Stimulated activated CD8-positive, alpha-beta memory T cell treated with anti-CD3 and anti-CD28 coated beads, Interleukin-15, amount 100 ng/mL, for 1 hour (primary cell): ENCODE measurements around the gene INPP5A.

Experiments
- DNase-seq: peaks from one replicate; pipeline ENCODE4 v3.0.0-alpha.2; 2020; ENCODE audit warnings: low read depth

INPP5A gene

GRCh38 chr10:132630666-132631337, 93.2 kb downstream of the INPP5A start:
- no peak for DNase-seq

GRCh38 chr10:132631338-132631735, 93.8 kb downstream of the INPP5A start:
- DNase-seq, result no peak

- DNase-seq, result no peak
Observed at GRCh38 chr10:132632091-132632561, 94.5 kb downstream of the INPP5A start.

- DNase-seq, result no peak
Observed at GRCh38 chr10:132632851-132633684, 95.5 kb downstream of the INPP5A start.

- DNase-seq, result no peak
Observed at GRCh38 chr10:132634241-132634946, 96.8 kb downstream of the INPP5A start.

- no peak for DNase-seq
Observed at GRCh38 chr10:132634947-132635271, 97.3 kb downstream of the INPP5A start.

- no peak for DNase-seq
Observed at GRCh38 chr10:132636358-132636757, 98.8 kb downstream of the INPP5A start.

- no peak for DNase-seq
Observed at GRCh38 chr10:132637477-132638129, 100.0 kb downstream of the INPP5A start.

GRCh38 chr10:132638130-132638515, 100.5 kb downstream of the INPP5A start:
- DNase-seq, result no peak

GRCh38 chr10:132639470-132639869, 101.9 kb downstream of the INPP5A start:
- no peak for DNase-seq

- DNase-seq, result no peak
Observed at GRCh38 chr10:132640326-132641125, 102.9 kb downstream of the INPP5A start.

- no peak for DNase-seq
Observed at GRCh38 chr10:132641401-132641800, 103.8 kb downstream of the INPP5A start.

- no peak for DNase-seq
Observed at GRCh38 chr10:132641966-132642731, 104.6 kb downstream of the INPP5A start.

GRCh38 chr10:132642732-132643008, 105.1 kb downstream of the INPP5A start:
- DNase-seq, result no peak

GRCh38 chr10:132643709-132644526, 106.3 kb downstream of the INPP5A start:
- no peak for DNase-seq

- DNase-seq, result no peak
Observed at GRCh38 chr10:132644527-132645246, 107.1 kb downstream of the INPP5A start.

GRCh38 chr10:132645247-132645530, 107.6 kb downstream of the INPP5A start:
- DNase-seq, result no peak

GRCh38 chr10:132645630-132646442, 108.2 kb downstream of the INPP5A start:
- no peak for DNase-seq
